HEK293T (cell line): ENCODE results near the gene FARP1.

Experiments used
- CTCF ChIA-PET: fragments of 350-600 bp; formaldehyde crosslinking; extraction: SDS; loops from one replicate; lab custom pipeline; 2021; ENCODE audit warnings: antibody characterized with exemption, inconsistent platforms; lab: Yijun Ruan, JAX
- POLR2A ChIA-PET: fragments of 350-600 bp; formaldehyde crosslinking; extraction: SDS; loops from one replicate; lab custom pipeline; 2020; ENCODE audit warnings: antibody characterized with exemption, inconsistent platforms; lab: Yijun Ruan, JAX
- DNase-seq: peaks from one replicate; pipeline ENCODE4 v3.0.0; 2012; ENCODE audit warnings: mixed read lengths; ENCODE audit errors: extremely low spot score
- ARNT ChIP-seq: fragments of 450-650 bp; IDR thresholded peaks from 2 replicates; pipeline ENCODE4 v1.6.1; 2017; ENCODE audit warnings: mild to moderate bottlenecking
- BHLHE40 ChIP-seq: fragments of 450-650 bp; IDR thresholded peaks from 2 replicates; pipeline ENCODE4 v1.6.1; 2016; ENCODE audit warnings: mild to moderate bottlenecking, moderate library complexity, borderline replicate concordance
- CTBP1 ChIP-seq: fragments of 450-650 bp; IDR thresholded peaks from 2 replicates; pipeline ENCODE4 v1.6.1; 2016; ENCODE audit warnings: borderline replicate concordance
- ELF4 ChIP-seq: fragments of 450-650 bp; IDR thresholded peaks from 2 replicates; pipeline ENCODE4 v1.6.1; 2017; ENCODE audit warnings: antibody characterized with exemption
- FOXA1 ChIP-seq: fragments of 450-650 bp; IDR thresholded peaks from 2 replicates; pipeline ENCODE4 v1.6.1; 2016; ENCODE audit warnings: mild to moderate bottlenecking
- FOXK2 ChIP-seq: fragments of 450-650 bp; IDR thresholded peaks from 2 replicates; pipeline ENCODE4 v1.6.1; 2016; ENCODE audit warnings: mild to moderate bottlenecking
- FOXM1 ChIP-seq: fragments of 450-650 bp; IDR thresholded peaks from 2 replicates; pipeline ENCODE4 v1.6.1; 2017; ENCODE audit warnings: mild to moderate bottlenecking, borderline replicate concordance
- HDGF ChIP-seq: fragments of 450-650 bp; IDR thresholded peaks from 2 replicates; pipeline ENCODE4 v1.6.1; 2017; ENCODE audit warnings: antibody characterized with exemption, borderline replicate concordance
- L3MBTL2 ChIP-seq: fragments of 450-650 bp; conservative IDR thresholded peaks from 2 replicates; pipeline ENCODE4 v1.6.1; 2016; ENCODE audit warnings: mild to moderate bottlenecking
- LEF1 ChIP-seq: fragments of 450-650 bp; IDR thresholded peaks from 2 replicates; pipeline ENCODE4 v1.6.1; 2017; ENCODE audit warnings: mild to moderate bottlenecking, borderline replicate concordance
- NFRKB ChIP-seq: fragments of 450-650 bp; IDR thresholded peaks from 2 replicates; pipeline ENCODE4 v1.6.1; 2016; ENCODE audit warnings: mild to moderate bottlenecking, moderate library complexity
- PKNOX1 ChIP-seq: fragments of 450-650 bp; IDR thresholded peaks from 2 replicates; pipeline ENCODE4 v1.6.1; 2016
- SP1 ChIP-seq: fragments of 450-650 bp; IDR thresholded peaks from 2 replicates; pipeline ENCODE4 v1.6.1; 2017
- SUZ12 ChIP-seq: fragments of 450-650 bp; IDR thresholded peaks from 2 replicates; pipeline ENCODE4 v1.6.1; 2016; ENCODE audit warnings: mild to moderate bottlenecking
- TARDBP ChIP-seq: fragments of 450-650 bp; IDR thresholded peaks from 2 replicates; pipeline ENCODE4 v1.6.1; 2016
- ZNF384 ChIP-seq: fragments of 450-650 bp; IDR thresholded peaks from 2 replicates; pipeline ENCODE4 v1.6.1; 2016

Gene FARP1

GRCh38 chr13:98192008-98192407, 49.1 kb downstream of the FARP1 start:
- POLR2A ChIA-PET, result no interaction called here

GRCh38 chr13:98195054-98195791, 52.3 kb downstream of the FARP1 start:
- ChIA-PET CTCF (no interaction called here), POLR2A (no interaction called here)
- no peak for DNase-seq
- TF ChIP-seq PKNOX1 (peak; percentile 53), NFRKB (no peak)

More at GRCh38 chr13:98192008-98192407, 49.1 kb downstream of the FARP1 start:
- DNase-seq, result no peak
- CTCF ChIA-PET, result no interaction called here
- TF ChIP-seq FOXM1 (no peak), SUZ12 (no peak), FOXA1 (no peak), SP1 (no peak), ELF4 (no peak), NFRKB (no peak), PKNOX1 (no peak), ZNF384 (no peak), CTBP1 (no peak)

GRCh38 chr13:98198683-98199082, 55.8 kb downstream of the FARP1 start:
- CTCF ChIA-PET, result no interaction called here
- POLR2A ChIA-PET, result no interaction called here
- TF ChIP-seq LEF1, result no peak
- DNase-seq, result no peak

- ChIA-PET CTCF (no interaction called here), POLR2A (no interaction called here)
- TF ChIP-seq PKNOX1, result no peak
- TF ChIP-seq CTBP1, result no peak
- no peak for TF ChIP-seq FOXM1
- TF ChIP-seq ZNF384, result no peak
- TF ChIP-seq FOXK2, result no peak
- no peak for DNase-seq
These were observed 56.6 kb downstream of the FARP1 start for GRCh38 chr13:98199480-98199879.

- DNase-seq, result no peak
- CTCF ChIA-PET, result no interaction called here
- POLR2A ChIA-PET, result no interaction called here
- no peak for TF ChIP-seq FOXM1
- TF ChIP-seq HDGF, result no peak
- TF ChIP-seq PKNOX1, result no peak
- no peak for TF ChIP-seq ARNT
These were observed 57.5 kb downstream of the FARP1 start for GRCh38 chr13:98200211-98200878.

GRCh38 chr13:98201189-98201588, 58.3 kb downstream of the FARP1 start:
- TF ChIP-seq ELF4 (no peak), CTBP1 (no peak), SUZ12 (no peak), ARNT (no peak), NFRKB (no peak), L3MBTL2 (no peak), TARDBP (no peak), LEF1 (no peak)
- DNase-seq, result no peak
- CTCF ChIA-PET, result no interaction called here
- POLR2A ChIA-PET, result no interaction called here

GRCh38 chr13:98201984-98202383, 59.1 kb downstream of the FARP1 start:
- TF ChIP-seq FOXA1 (no peak), CTBP1 (no peak), SUZ12 (no peak), NFRKB (no peak), ARNT (no peak), ZNF384 (no peak), SP1 (no peak), L3MBTL2 (no peak), BHLHE40 (no peak), FOXK2 (no peak), HDGF (no peak), ELF4 (no peak), LEF1 (no peak), PKNOX1 (no peak), FOXM1 (no peak), TARDBP (no peak)
- POLR2A ChIA-PET, result no interaction called here
- CTCF ChIA-PET, result no interaction called here

More at GRCh38 chr13:98201984-98202383, 59.1 kb downstream of the FARP1 start:
- DNase-seq, result no peak
